ENCODE measurements around the gene CENPW. TPM values are rescaled to one million over a fixed set of nuclear protein-coding genes. Genes with fewer than 3 reads are reported as not detected.

CENPW gene
- total RNA-seq, 3 donors from 2014 or later = 4.1 to 30.7 (median 9.8) TPM

- no peaks in the 10 kb centered on the region for H3K36me3 ChIP-seq (ENCODE audit: low read depth)
- TF ChIP-seq CTCF (IDR thresholded peaks at IDR 0.05) = no peak
- H3K9me3 ChIP-seq = peaks cover 6% of the 10 kb centered on the region
- DNase-seq (no peak), ATAC-seq (no peak)
- H3K4me3 ChIP-seq = no peak overlapping the region
- intact Hi-C loops (cut with DNase I, micrococcal nuclease) = no loop called here
- no peaks in the 10 kb centered on the region for H3K4me1 ChIP-seq (ENCODE audit: low read depth)
Measured at GRCh38 chr6:126383203-126383602, 43.3 kb downstream of the CENPW start.

GRCh38 chr6:126385536-126385935 lies 45.6 kb downstream of the CENPW start:
- Histone ChIP-seq H3K9me3 (peaks cover 6% of the 10 kb centered on the region), H3K4me3 (no peak overlapping the region), H3K36me3 (ENCODE audit: low read depth) (no peaks in the 10 kb centered on the region), H3K4me1 (ENCODE audit: low read depth) (no peaks in the 10 kb centered on the region)
- TF ChIP-seq CTCF (IDR thresholded peaks at IDR 0.05) = no peak
- DNase-seq (no peak), ATAC-seq (no peak)
- intact Hi-C loops (cut with DNase I, micrococcal nuclease) = no loop called here

- no peak for ATAC-seq
- intact Hi-C loops (cut with DNase I, micrococcal nuclease) = no loop called here
- no peaks in the 10 kb centered on the region for H3K4me1 ChIP-seq (ENCODE audit: low read depth)
- no peak overlapping the region for H3K4me3 ChIP-seq
- no peak for DNase-seq
- H3K9me3 ChIP-seq = peaks cover 2% of the 10 kb centered on the region
- no peaks in the 10 kb centered on the region for H3K36me3 ChIP-seq (ENCODE audit: low read depth)
- TF ChIP-seq CTCF (IDR thresholded peaks at IDR 0.05) = no peak
Measured at GRCh38 chr6:126388104-126388598, 48.2 kb downstream of the CENPW start.

GRCh38 chr6:126396131-126396530 lies 56.2 kb downstream of the CENPW start:
- intact Hi-C loops (cut with DNase I, micrococcal nuclease) = no loop called here
- Histone ChIP-seq H3K4me1 (ENCODE audit: low read depth) (no peaks in the 10 kb centered on the region), H3K4me3 (no peak overlapping the region), H3K9me3 (no peaks in the 10 kb centered on the region), H3K36me3 (ENCODE audit: low read depth) (no peaks in the 10 kb centered on the region)
- DNase-seq (no peak), ATAC-seq (no peak)
- TF ChIP-seq CTCF (IDR thresholded peaks at IDR 0.05) = no peak
